GDM1 (cell line): ENCODE measurements around the gene SMAD4.
"Not testable (repeated sequence)": the region's sequence is repeated elsewhere in the genome, so short reads cannot be mapped to it uniquely, and the experiment has no call there.

Experiments
- DNase-seq: peaks from one replicate; lab custom pipeline; 2025; lab: John Stamatoyannopoulos, UW

Gene SMAD4

GRCh38 chr18:51111633-51112355, 81.8 kb downstream of the SMAD4 start:
- not testable (repeated sequence) for DNase-seq

GRCh38 chr18:51116996-51117395, 87.0 kb downstream of the SMAD4 start:
- not testable (repeated sequence) for DNase-seq

GRCh38 chr18:51119561-51119960, 89.5 kb downstream of the SMAD4 start:
- DNase-seq: not testable (repeated sequence)

GRCh38 chr18:51119976-51120375, 90.0 kb downstream of the SMAD4 start:
- not testable (repeated sequence) for DNase-seq

GRCh38 chr18:51120809-51121596, 91.0 kb downstream of the SMAD4 start:
- DNase-seq: no peak

GRCh38 chr18:51121597-51121857, 91.5 kb downstream of the SMAD4 start:
- DNase-seq: no peak

GRCh38 chr18:51122266-51123045, 92.4 kb downstream of the SMAD4 start:
- DNase-seq: no peak

- DNase-seq: no peak
Observed at GRCh38 chr18:51123046-51123395, 93.0 kb downstream of the SMAD4 start.

- DNase-seq: no peak
Observed at GRCh38 chr18:51123481-51123880, 93.5 kb downstream of the SMAD4 start.

- DNase-seq: no peak
Observed at GRCh38 chr18:51123936-51124486, 94.0 kb downstream of the SMAD4 start.

GRCh38 chr18:51125976-51126375, 96.0 kb downstream of the SMAD4 start:
- no peak for DNase-seq

- DNase-seq: no peak
Observed at GRCh38 chr18:51127664-51128063, 97.7 kb downstream of the SMAD4 start.

- DNase-seq: no peak
Observed at GRCh38 chr18:51128533-51128932, 98.5 kb downstream of the SMAD4 start.

- no peak for DNase-seq
Observed at GRCh38 chr18:51132256-51132935, 102.4 kb downstream of the SMAD4 start.

- no peak for DNase-seq
Observed at GRCh38 chr18:51133580-51134160, 103.7 kb downstream of the SMAD4 start.
